Measurements from ENCODE around the gene SPNS2.

DNA sequence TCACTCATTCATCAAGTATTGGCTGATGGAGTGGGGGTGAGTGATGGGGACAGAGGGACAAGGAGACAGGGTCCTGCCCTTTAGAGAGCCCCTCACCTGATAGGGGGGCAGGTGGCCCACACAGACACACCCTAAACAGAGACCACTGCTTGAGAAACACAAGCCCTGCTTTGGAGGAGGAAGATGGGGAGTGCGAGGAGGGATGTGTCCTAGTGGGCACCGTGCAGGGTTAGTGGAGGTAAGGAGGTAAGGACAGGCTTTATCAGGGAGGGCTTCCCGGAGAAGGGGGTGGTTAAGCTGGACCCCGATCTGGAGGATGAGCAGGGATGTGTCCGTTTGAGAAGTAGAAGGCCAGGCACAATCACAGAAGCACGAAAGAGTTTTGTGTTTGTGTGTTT lies 77.5 kb downstream of the SPNS2 start:
- TF ChIP-seq, protein P1, sequence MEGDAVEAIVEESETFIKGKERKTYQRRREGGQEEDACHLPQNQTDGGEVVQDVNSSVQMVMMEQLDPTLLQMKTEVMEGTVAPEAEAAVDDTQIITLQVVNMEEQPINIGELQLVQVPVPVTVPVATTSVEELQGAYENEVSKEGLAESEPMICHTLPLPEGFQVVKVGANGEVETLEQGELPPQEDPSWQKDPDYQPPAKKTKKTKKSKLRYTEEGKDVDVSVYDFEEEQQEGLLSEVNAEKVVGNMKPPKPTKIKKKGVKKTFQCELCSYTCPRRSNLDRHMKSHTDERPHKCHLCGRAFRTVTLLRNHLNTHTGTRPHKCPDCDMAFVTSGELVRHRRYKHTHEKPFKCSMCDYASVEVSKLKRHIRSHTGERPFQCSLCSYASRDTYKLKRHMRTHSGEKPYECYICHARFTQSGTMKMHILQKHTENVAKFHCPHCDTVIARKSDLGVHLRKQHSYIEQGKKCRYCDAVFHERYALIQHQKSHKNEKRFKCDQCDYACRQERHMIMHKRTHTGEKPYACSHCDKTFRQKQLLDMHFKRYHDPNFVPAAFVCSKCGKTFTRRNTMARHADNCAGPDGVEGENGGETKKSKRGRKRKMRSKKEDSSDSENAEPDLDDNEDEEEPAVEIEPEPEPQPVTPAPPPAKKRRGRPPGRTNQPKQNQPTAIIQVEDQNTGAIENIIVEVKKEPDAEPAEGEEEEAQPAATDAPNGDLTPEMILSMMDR (IDR thresholded peaks at IDR 0.05): no peak
- no peak for TF ChIP-seq POLR2AphosphoS5 (IDR thresholded peaks at IDR 0.05; ENCODE audit: low read depth, low read length)

All from Panc1 (cell line).